Hippocampal formation (tissue), 2 donors: Measurements from ENCODE around the gene KNOP1.

Source experiments
- DNase-seq, 2 donors: peaks; one replicate each; lab custom pipeline; 2025; lab: John Stamatoyannopoulos, UW

Gene KNOP1

DNA sequence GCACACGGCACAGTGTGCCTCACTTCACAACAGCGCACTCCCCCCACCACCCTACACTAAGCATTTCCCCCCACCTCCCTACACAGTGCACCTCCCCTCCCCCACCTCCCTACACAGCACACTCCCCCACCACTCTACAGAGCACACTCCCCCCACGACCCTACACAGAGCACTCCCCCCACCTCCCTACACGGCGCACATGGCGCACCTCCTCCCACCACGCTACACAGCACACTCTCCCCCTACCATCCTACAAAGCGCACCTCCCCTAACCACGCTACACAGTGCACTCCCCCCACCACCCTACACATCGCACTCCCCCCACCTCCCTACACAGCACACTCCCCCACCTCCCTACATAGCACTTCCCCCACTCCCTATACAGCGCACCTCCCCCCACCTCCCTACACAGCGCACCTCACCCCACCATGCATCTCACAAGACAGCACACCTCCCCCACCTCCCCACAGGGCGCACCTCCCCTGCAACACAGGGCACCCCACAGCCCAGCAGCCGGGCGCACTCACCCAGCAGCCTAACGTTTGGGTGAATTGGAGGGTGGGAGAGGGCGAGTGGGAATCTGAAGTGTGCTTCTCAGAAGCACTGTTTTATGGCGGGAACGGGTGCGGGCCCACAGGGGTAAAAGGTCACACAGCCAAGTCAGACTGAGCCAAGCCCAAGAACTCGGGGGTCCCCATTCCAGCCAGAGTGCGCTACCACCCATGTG lies 10.3 kb downstream of the KNOP1 start:
- DNase-seq, result no peak

GRCh38 chr16:19706846-19707245 lies 11.2 kb downstream of the KNOP1 start:
- DNase-seq, result no peak

DNA sequence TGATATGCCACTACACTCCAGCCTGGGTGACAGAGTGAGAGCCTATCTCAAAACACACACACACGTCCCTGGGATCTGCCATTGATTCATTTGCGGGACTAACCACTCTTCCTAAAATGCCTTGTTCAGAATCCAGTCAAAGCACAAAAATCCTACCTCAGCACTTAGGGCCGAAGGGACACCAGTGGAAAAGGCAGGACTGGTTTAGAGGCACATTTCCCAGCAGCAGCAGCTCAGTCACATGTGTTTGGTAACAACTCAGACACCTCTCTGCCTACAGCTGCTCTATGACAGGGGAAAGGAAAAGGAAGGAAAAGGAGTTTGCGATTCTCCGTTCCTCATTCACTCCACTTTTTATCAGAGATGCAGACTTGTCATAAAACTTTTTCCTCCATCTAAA lies 12.2 kb downstream of the KNOP1 start:
- no peak for DNase-seq

DNA sequence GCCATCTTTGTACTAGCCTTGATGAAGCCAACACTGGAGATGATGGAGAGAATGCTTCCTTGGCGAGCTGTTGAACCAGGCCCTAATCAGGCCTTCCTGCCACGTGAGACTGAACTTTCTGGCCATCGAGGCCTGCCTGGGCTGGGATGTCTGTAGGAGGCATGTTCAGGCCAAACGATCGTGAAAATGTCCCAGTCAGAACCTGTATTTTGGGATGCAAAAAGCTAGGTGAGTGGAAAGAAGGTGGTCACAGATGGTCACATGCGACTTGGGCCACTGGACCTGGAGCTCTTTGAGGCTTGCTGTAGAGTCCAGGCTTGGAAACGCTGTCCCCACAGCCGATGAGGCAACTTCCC lies 12.9 kb downstream of the KNOP1 start:
- DNase-seq, result no peak

GRCh38 chr16:19704321-19705145 lies 13.5 kb downstream of the KNOP1 start:
- no peak for DNase-seq

GRCh38 chr16:19703172-19703889 lies 14.7 kb downstream of the KNOP1 start:
- DNase-seq, result no peak

GRCh38 chr16:19701091-19701490 lies 16.9 kb downstream of the KNOP1 start:
- DNase-seq, result no peak

- DNase-seq, result no peak
Observed at GRCh38 chr16:19700319-19700781, 17.7 kb downstream of the KNOP1 start.

- no peak for DNase-seq
Observed at GRCh38 chr16:19699472-19699871, 18.6 kb downstream of the KNOP1 start.

- DNase-seq, result no peak
Observed at GRCh38 chr16:19698480-19699465, 19.3 kb downstream of the KNOP1 start.

- DNase-seq, result no peak
Observed at GRCh38 chr16:19697756-19698318, 20.2 kb downstream of the KNOP1 start.

GRCh38 chr16:19696961-19697360 lies 21.1 kb downstream of the KNOP1 start:
- peak in 1 of 2 donors; percentile 38 for DNase-seq

DNA sequence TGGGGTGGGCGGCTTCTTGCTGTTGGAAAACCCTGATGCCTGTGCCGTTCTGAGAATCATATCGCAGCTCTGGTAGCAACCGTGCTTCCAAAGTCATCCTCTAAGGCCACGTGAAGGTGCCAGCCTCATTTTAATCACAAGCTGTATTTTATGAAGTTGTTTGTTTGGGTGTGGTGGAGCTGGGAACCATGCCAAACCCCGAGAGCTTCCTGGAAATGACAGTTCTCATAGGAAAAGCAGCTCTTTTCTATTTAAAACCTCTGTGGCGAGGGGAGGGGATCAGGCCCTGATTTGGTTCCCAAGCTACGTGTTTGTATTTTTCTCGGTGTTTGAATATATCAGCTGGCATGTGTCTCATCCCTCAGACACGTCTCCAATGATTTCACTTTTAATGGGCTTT lies 21.7 kb downstream of the KNOP1 start:
- DNase-seq, result no peak

- DNase-seq, result no peak
Observed at GRCh38 chr16:19694989-19695388, 23.0 kb downstream of the KNOP1 start.

GRCh38 chr16:19691161-19691711 lies 26.8 kb downstream of the KNOP1 start:
- DNase-seq, result peak; percentile 33

- DNase-seq, result no peak
Observed at GRCh38 chr16:19690196-19690595, 27.8 kb downstream of the KNOP1 start.

- DNase-seq, result no peak
Observed at GRCh38 chr16:19689342-19689741, 28.7 kb downstream of the KNOP1 start.

DNA sequence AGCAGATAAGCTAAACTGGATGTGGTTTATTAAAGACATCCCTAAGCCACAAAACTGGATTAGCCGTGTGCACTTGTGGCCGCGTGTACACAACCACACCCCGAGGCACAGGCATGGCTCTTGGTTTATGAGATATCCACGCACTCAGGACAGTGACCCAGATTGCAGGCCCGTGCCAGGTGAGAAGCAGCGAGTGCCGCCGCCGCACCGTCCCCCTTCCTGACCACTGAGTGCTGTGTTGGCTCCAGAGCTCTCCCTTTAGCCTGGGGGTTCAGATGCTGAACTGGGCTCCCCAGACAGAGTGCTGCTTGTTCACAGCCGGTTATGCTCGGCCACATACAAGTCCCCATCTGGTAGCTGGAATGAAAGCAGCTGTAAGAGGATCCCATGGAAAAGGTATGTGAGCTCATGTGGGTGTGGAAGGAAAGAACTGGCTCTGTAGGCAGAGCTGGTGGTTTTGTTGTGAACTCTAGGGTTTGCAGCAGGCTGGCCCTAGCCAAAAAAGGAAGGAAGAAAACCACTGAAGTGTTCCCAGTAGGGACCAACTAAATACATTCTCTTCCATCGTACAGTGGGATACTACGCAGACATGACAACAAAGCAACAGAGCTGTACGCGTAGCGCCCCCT lies 29.5 kb downstream of the KNOP1 start:
- DNase-seq, result no peak

DNA sequence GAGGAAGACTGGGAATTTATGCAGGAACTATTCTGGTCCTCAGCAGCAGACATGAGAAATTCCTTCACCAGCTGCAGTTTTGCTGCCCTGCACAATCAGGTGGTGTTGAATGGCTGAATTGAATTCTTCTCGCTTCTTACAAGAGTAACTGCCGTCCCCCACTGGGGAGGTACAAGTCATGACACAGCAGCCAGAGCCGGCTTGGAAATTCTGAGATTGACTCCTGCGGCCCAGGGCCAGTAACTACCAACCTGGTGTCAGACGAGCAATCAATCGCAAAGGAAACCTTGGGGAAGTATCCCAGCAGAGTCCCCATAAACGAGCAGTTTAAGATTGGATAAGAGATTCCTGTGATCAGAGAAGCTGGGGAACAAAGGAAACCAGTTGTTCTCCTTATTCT lies 30.7 kb downstream of the KNOP1 start:
- no peak for DNase-seq

- DNase-seq, result no peak
Observed at GRCh38 chr16:19685176-19685575, 32.9 kb downstream of the KNOP1 start.
